ENCODE measurements around the gene KANK4.

- TF ChIP-seq CTCF (IDR thresholded peaks at IDR 0.05) (no peak), POLR2A (IDR thresholded peaks at IDR 0.05) (no peak)
Observed at GRCh38 chr1:62325081-62325480, 5.8 kb upstream of the KANK4 start.

All from testis (tissue), 2 donors.